Esophagus muscularis mucosa (tissue), 4 donors: ENCODE measurements around the gene AGAP1. TPM values are rescaled to one million over a fixed set of nuclear protein-coding genes. Genes with fewer than 3 reads are reported as not detected.

ENCODE experiments used
- DNase-seq: peaks from one replicate; pipeline ENCODE4 v3.0.0-alpha.2; 2017; ENCODE audit errors: extremely low spot score
- H3K27ac ChIP-seq, 4 donors: fragments of 200-600 bp; sonication (generic); replicated peaks in 1 of 4; 1 replicate in 3 of 4; 2 replicates in 1 of 4; pipeline ENCODE4 v1.5.1; 2016 to 2019; ENCODE audit warnings: mild to moderate bottlenecking in 1 of 4
- H3K27me3 ChIP-seq, 4 donors: fragments of 200-600 bp; sonication (generic); one replicate each; pipeline versions ENCODE4 v1.5.1 to v1.6.0; 2016 to 2019
- H3K36me3 ChIP-seq, 4 donors: fragments of 200-600 bp; sonication (generic); one replicate each; pipeline ENCODE4 v1.5.1; 2016 to 2019
- H3K4me1 ChIP-seq, 4 donors: fragments of 200-600 bp; sonication (generic); one replicate each; pipeline ENCODE4 v1.5.1; 2016 to 2019
- H3K4me3 ChIP-seq, 4 donors: fragments of 200-600 bp; sonication (generic); 1 replicate in 2 of 4; 2 replicates in 2 of 4; pipeline ENCODE4 v1.5.1; 2016 to 2019; ENCODE audit warnings: mild to moderate bottlenecking in 4 of 4, moderate library complexity in 1 of 4
- H3K9me3 ChIP-seq, 4 donors: fragments of 200-600 bp; sonication (generic); 1 replicate in 3 of 4; 2 replicates in 1 of 4; pipeline ENCODE4 v1.5.1; 2016 to 2019
- EP300 ChIP-seq: sonication (generic); formaldehyde crosslinking; IDR thresholded peaks from one replicate; pipeline ENCODE4 v1.6.1; 2017; ENCODE audit warnings: antibody characterized with exemption
- POLR2A ChIP-seq: fragments of 450-650 bp; IDR thresholded peaks from one replicate; pipeline ENCODE4 v1.6.1; 2017; ENCODE audit warnings: antibody characterized with exemption, moderate library complexity, mild to moderate bottlenecking, low read depth
- POLR2AphosphoS5 ChIP-seq, 2 donors: sonication (generic); formaldehyde crosslinking; IDR thresholded peaks; one replicate each; pipeline ENCODE4 v1.6.1; 2017; ENCODE audit warnings: antibody characterized with exemption in 2 of 2
- WGBS: methylation state at CpG from one replicate; pipeline ENCODE4 v1.1.5; 2018; 5-methylcytosine and 5-hydroxymethylcytosine counted together
- intact Hi-C: fragments of 100-400 bp; cut with DNase I; formaldehyde crosslinking; loops from one replicate; pipeline ENCODE4 v1.15.1; 2023
- total RNA-seq, 4 donors: library from RNA; depleted of rRNA; stranded (reverse); fragments of >200 nt; gene quantifications; one replicate each; pipeline versions ENCODE4 v1.1.0 to v1.2.1, GENCODE V29; 2016
- TF ChIP-seq, protein P1 (sequence below), 3 experiments: fragments of 200-600 bp in 2 of 3; fragments of 450-650 bp in 1 of 3; sonication (generic) in 2 of 3; IDR thresholded peaks; one replicate each; pipeline ENCODE4 v1.5.1; 2017 to 2019; ENCODE audit warnings: antibody characterized with exemption in 3 of 3, mild to moderate bottlenecking in 2 of 3, moderate library complexity in 1 of 3

AGAP1 gene
- total RNA-seq, 4 donors from 2014 or later, result 37.9 to 62.4 (median 47.2) TPM

DNA sequence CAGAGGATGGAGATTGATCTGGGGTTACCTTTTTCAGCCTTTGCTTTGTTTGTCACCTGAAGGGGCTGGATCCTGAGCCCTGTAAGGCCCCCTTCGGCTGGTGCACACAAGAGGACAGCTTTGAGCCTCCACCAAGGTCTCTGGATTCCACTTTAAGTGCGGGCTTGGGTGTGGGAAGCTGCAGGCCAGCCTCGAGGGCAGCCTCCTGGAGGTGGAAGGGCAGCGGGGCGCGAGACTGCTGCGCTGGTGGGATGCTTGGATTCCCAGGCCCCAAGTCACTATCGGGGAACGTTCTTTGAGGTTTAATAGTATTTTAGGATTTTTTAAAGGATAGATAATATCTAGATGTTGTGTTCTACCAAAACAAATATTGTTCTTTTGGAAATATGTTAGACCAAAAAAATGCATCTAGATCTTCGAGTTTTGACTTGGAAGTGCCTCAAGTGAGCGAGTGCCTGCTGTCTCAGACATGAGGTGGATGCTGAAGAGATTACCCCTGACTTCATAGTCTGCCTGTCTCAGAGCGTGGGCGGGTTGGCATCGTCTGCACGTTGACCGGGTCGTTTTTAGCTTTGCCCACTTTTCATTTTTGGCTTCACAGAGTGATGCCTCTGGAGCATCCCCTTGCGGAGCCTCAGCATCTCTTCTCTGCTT lies 113.8 kb downstream of the AGAP1 start:
- 78% methylated on average over 18 of the region's 18 CpGs for WGBS
- intact Hi-C loops, result no loop called here
- Histone ChIP-seq H3K4me1 (peaks cover 24 to 46% (median 43%) of the 10 kb centered on the region in 4 donors), H3K27ac (peak overlapping the region in 3 of 4 donors; percentile 62 to 65 (median 62)), H3K9me3 (no peaks in the 10 kb centered on the region), H3K27me3 (no peaks in the 10 kb centered on the region), H3K4me3 (no peak overlapping the region), H3K36me3 (no peaks in the 10 kb centered on the region)
- DNase-seq, result no peak
- TF ChIP-seq, protein P1, sequence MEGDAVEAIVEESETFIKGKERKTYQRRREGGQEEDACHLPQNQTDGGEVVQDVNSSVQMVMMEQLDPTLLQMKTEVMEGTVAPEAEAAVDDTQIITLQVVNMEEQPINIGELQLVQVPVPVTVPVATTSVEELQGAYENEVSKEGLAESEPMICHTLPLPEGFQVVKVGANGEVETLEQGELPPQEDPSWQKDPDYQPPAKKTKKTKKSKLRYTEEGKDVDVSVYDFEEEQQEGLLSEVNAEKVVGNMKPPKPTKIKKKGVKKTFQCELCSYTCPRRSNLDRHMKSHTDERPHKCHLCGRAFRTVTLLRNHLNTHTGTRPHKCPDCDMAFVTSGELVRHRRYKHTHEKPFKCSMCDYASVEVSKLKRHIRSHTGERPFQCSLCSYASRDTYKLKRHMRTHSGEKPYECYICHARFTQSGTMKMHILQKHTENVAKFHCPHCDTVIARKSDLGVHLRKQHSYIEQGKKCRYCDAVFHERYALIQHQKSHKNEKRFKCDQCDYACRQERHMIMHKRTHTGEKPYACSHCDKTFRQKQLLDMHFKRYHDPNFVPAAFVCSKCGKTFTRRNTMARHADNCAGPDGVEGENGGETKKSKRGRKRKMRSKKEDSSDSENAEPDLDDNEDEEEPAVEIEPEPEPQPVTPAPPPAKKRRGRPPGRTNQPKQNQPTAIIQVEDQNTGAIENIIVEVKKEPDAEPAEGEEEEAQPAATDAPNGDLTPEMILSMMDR (IDR thresholded peaks at IDR 0.05), result no peak
- TF ChIP-seq POLR2AphosphoS5 (IDR thresholded peaks at IDR 0.05), result no peak
- TF ChIP-seq POLR2A, result no peak
- TF ChIP-seq EP300, result no peak

DNA sequence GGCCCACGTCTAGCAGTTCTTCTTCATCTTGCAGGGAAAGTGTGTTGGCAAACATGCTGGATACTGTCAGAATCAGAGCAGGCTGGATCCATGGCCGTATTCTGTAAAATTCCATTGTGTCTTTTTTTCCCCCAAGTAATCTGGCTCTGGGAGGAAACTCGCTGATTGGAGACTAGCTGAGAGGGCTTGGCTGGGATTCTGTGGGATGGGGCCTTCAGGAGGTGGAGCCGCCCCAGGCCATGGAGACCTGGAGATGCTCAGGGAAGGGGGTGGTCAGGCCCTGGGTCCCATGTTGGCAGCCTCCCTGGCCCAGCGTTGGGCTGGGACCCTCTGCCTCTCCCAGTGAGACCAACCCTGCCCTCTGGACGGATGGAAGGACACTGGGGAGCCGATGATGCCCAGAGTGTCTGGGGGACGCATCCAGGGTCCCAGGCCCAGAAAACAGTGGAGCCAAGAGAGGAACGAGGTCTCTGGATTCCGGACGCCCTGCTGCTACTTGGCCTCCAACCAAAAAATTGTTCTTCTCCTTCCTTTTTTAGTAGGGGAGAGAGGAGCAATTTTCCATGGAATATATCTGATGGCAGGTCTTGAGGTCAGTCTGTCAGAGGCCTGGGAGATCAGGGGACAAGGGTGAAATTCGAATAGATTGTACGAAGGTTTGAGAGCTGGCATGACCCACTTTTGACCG lies 114.5 kb downstream of the AGAP1 start:
- H3K9me3 ChIP-seq, result no peaks in the 10 kb centered on the region
- H3K4me3 ChIP-seq, result no peak overlapping the region
- H3K36me3 ChIP-seq, result no peaks in the 10 kb centered on the region
- peak overlapping the region; percentile 51 to 65 (median 62) for H3K27ac ChIP-seq
- no peak for DNase-seq
- TF ChIP-seq POLR2A (no peak), POLR2AphosphoS5 (IDR thresholded peaks at IDR 0.05) (no peak), EP300 (no peak)
- TF ChIP-seq, protein P1 (IDR thresholded peaks at IDR 0.05), result no peak
- intact Hi-C loops, result no loop called here
- peaks cover 24 to 46% (median 43%) of the 10 kb centered on the region in 4 donors for H3K4me1 ChIP-seq
- 68% methylated on average over 13 of the region's 14 CpGs for WGBS
- H3K27me3 ChIP-seq, result no peaks in the 10 kb centered on the region

DNA sequence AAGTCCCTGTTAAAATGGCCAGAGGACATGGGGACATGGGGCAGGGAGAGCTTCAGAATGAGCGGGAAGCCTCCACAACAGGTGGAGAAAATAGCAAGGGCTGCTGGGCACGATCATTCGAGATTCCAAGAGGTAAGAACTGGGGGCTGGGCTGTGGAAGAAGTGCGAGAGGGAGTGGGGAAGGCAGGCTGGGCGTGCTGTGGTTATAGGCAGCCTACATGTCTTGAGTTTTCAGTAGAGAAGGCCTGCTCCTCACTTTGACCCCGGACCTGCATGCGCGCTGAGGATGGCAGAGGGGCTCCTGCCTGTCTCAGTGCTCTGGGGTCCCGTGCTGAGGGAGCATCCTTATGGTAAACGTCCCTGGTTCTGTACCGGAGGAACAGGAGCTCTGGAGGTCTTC lies 115.5 kb downstream of the AGAP1 start:
- no peak overlapping the region for H3K4me3 ChIP-seq
- H3K36me3 ChIP-seq, result no peaks in the 10 kb centered on the region
- TF ChIP-seq POLR2AphosphoS5 (IDR thresholded peaks at IDR 0.05), result no peak
- TF ChIP-seq POLR2A, result no peak
- TF ChIP-seq, protein P1 (IDR thresholded peaks at IDR 0.05), result no peak
- no peak for TF ChIP-seq EP300
- WGBS, result 93% methylated on average over 11 of the region's 11 CpGs
- no peaks in the 10 kb centered on the region for H3K27me3 ChIP-seq
- H3K4me1 ChIP-seq, result peaks cover 25 to 54% (median 49%) of the 10 kb centered on the region in 4 donors
- peak overlapping the region in 1 of 4 donors; percentile 1 for H3K27ac ChIP-seq
- intact Hi-C loops, result no loop called here
- H3K9me3 ChIP-seq, result no peaks in the 10 kb centered on the region
- no peak for DNase-seq

DNA sequence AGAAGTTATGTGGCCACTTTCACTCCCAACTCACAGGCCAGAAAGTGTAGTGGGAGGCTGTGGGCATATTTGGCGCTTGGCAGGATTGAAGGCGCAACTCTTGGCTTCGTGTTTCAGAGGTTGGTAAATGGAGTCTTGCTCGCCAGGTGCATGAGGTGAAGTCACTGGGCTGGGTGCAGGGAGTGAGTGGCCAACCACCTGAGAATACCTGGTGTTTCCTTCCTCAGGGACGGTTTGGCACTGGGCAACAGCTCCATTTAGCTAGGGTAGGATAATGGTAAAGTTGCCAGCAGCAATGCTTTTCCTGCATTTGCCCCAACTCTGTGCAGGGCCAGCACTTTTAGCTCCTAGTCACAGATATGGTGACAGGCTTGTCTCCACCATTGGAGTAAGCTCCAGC lies 115.9 kb downstream of the AGAP1 start:
- intact Hi-C loops, result no loop called here

DNA sequence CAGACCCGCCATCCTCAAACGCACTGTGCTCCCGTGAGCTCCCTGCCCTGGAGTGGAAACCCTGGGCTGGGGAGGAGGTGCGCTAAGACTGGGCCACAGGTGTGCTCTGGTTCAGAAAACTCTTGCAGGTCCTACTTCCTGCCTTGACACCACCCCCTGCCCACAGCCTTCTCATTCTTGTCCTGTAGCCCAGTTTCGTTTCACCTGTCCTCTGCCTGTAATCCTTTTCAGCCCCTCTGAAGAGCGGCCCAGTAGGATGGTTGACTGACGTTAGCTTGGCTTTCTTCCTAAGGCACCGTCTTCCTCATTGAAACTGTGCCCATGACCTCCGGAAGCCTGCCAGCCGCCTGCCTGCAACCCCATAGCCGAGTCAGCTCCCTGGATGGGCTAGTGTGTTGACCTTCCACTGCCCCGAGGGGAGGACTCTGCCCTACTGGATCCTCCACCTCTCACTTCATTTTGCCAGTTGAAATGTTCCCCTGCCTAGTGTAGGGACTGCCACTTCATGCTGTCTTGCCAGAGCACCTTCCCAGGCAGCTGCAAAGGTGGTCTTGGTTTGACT lies 116.9 kb downstream of the AGAP1 start:
- no peaks in the 10 kb centered on the region for H3K27me3 ChIP-seq
- WGBS, result 86% methylated on average over 12 of the region's 12 CpGs
- no peaks in the 10 kb centered on the region for H3K36me3 ChIP-seq
- H3K4me3 ChIP-seq, result no peak overlapping the region
- intact Hi-C loops, result no loop called here
- no peak for DNase-seq
- TF ChIP-seq POLR2AphosphoS5 (IDR thresholded peaks at IDR 0.05) (no peak), POLR2A (no peak)
- no peaks in the 10 kb centered on the region for H3K9me3 ChIP-seq
- no peak overlapping the region for H3K27ac ChIP-seq
- H3K4me1 ChIP-seq, result peaks cover 31 to 59% (median 52%) of the 10 kb centered on the region in 4 donors

More for the DNA sequence above, 115.9 kb downstream of the AGAP1 start:
- WGBS, result 97% methylated on average over 5 of the region's 5 CpGs
- Histone ChIP-seq H3K4me3 (no peak overlapping the region), H3K9me3 (no peaks in the 10 kb centered on the region), H3K4me1 (peaks cover 28 to 59% (median 52%) of the 10 kb centered on the region in 4 donors), H3K36me3 (no peaks in the 10 kb centered on the region), H3K27ac (no peak overlapping the region), H3K27me3 (no peaks in the 10 kb centered on the region)
- no peak for TF ChIP-seq POLR2AphosphoS5 (IDR thresholded peaks at IDR 0.05)
- DNase-seq, result no peak
